Esophagus squamous epithelium (tissue), 5 donors: ENCODE data around the gene TSEN2. TPM values are rescaled to one million over a fixed set of nuclear protein-coding genes. Genes with fewer than 3 reads are reported as not detected.

Experiments used
- DNase-seq: peaks from one replicate; lab custom pipeline; 2025; lab: John Stamatoyannopoulos, UW
- H3K27ac ChIP-seq, 4 donors: fragments of 200-600 bp; sonication (generic); one replicate each; pipeline ENCODE4 v1.5.1; 2016 to 2019; ENCODE audit warnings: mild to moderate bottlenecking in 1 of 4
- H3K27me3 ChIP-seq, 4 donors: fragments of 200-600 bp; sonication (generic); 1 replicate in 3 of 4; 2 replicates in 1 of 4; pipeline versions ENCODE4 v1.5.1 to v1.6.0; 2017 to 2021; ENCODE audit warnings: antibody characterized with exemption in 1 of 4
- H3K36me3 ChIP-seq, 3 donors: fragments of 200-600 bp; sonication (generic); one replicate each; pipeline ENCODE4 v1.5.1; 2016 to 2019
- H3K4me1 ChIP-seq, 3 donors: fragments of 200-600 bp; sonication (generic); one replicate each; pipeline ENCODE4 v1.5.1; 2017 to 2019
- H3K4me3 ChIP-seq, 4 donors: fragments of 200-600 bp; sonication (generic); 1 replicate in 3 of 4; 2 replicates in 1 of 4; pipeline ENCODE4 v1.5.1; 2016 to 2019; ENCODE audit warnings: mild to moderate bottlenecking in 2 of 4, moderate library complexity in 1 of 4
- H3K9me3 ChIP-seq, 3 donors: fragments of 200-600 bp; sonication (generic); one replicate each; pipeline ENCODE4 v1.5.1; 2016 to 2019
- CTCF ChIP-seq, 6 experiments: fragments of 450-650 bp in 4 of 6; fragments of 200-600 bp in 2 of 6; sonication (generic) in 2 of 6; IDR thresholded peaks; one replicate each; pipeline ENCODE4 v1.5.1; 2016 to 2019; ENCODE audit warnings: antibody characterized with exemption in 6 of 6, mild to moderate bottlenecking in 4 of 6, moderate library complexity in 4 of 6
- POLR2A ChIP-seq, 4 donors: fragments of 450-650 bp; IDR thresholded peaks; one replicate each; pipeline ENCODE4 v1.6.1; 2017; ENCODE audit warnings: antibody characterized with exemption in 4 of 4, mild to moderate bottlenecking in 4 of 4, moderate library complexity in 3 of 4
- WGBS, 2 donors: methylation state at CpG; one replicate each; pipeline ENCODE4 v1.1.5; 2018; 5-methylcytosine and 5-hydroxymethylcytosine counted together
- intact Hi-C: fragments of 100-400 bp; cut with DNase I; formaldehyde crosslinking; loops from one replicate; pipeline ENCODE4 v1.15.0; 2022
- total RNA-seq, 4 donors: library from RNA; depleted of rRNA; stranded (reverse); fragments of >200 nt; gene quantifications; one replicate each; pipeline ENCODE4 v1.1.0, GENCODE V29; 2016
- donor health status: DM: yes; HTN: yes; CAD: no.

The TSEN2 gene
- 10 to 100 TPM; 13.6 to 29.6 (median 14.3) TPM for total RNA-seq

DNA sequence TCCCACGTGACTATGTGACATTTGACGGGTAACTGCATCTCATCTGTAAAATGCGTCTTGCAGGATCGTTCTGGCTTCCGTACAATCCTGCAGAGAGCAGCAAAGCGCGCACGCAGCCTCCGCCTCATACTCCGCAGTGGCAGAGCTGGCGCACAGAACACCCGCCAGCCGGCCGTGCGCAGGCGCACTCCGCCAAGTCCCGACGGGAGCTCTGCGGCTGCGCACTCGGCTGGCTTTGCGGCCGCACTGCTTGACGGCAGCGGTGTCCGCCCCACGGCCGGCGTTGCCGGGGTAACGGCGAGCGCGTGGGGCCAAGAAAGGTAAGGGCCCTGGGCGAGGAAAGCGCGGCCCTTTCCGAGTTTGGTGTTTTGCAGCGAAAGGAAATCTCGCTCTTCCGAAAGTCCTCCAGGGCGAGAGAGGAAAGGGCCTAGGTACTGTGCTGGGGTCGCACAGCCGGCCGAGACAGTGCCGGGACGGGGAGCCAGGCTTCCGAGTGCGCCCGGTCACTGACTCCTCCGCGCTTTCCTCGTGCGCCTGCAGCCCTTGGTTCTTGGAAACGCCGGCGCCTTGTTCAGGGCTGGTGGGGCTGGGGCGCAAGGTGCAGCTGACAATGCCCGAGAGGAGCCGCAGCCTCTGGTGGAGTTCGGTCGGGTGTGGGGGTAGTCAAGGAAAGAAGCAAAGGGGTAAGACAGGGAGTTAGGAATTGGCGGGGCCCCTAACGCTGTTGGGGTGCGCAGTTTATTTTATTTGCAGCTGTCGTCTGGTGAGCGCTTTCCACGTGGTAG, at the start of gene TSEN2:
Gene TSEN2, plus strand, starts transcription at position 283 of the 785 bp plus-strand sequence. CDS start 5,321 bp downstream, outside the sequence.
- TF ChIP-seq CTCF (IDR thresholded peaks at IDR 0.05) (peak in 4 of 6 experiments; percentile 6 to 73 (median 20)), POLR2A (IDR thresholded peaks at IDR 0.05) (peak in 3 of 4 donors; percentile 62 to 98 (median 94))
- intact Hi-C loops, result loop anchor here (5.0 kb wide), 1 partner anchor 347 kb away; no protein-coding TSS in a partner anchor
- peak; percentile 51 for DNase-seq
- Histone ChIP-seq H3K4me1 (peaks cover 5 to 37% (median 20%) of the 10 kb centered on the region in 3 donors), H3K4me3 (peak within 1 kb of the TSS; percentile 71 to 81 (median 76)), H3K36me3 (no peaks in the 10 kb centered on the region), H3K9me3 (no peaks in the 10 kb centered on the region), H3K27me3 (no peaks in the 10 kb centered on the region), H3K27ac (peak within 1 kb of the TSS; percentile 70 to 89 (median 80))
- 0% methylated on average over 31 to 35 of the region's 69 CpGs for WGBS, 2 donors

DNA sequence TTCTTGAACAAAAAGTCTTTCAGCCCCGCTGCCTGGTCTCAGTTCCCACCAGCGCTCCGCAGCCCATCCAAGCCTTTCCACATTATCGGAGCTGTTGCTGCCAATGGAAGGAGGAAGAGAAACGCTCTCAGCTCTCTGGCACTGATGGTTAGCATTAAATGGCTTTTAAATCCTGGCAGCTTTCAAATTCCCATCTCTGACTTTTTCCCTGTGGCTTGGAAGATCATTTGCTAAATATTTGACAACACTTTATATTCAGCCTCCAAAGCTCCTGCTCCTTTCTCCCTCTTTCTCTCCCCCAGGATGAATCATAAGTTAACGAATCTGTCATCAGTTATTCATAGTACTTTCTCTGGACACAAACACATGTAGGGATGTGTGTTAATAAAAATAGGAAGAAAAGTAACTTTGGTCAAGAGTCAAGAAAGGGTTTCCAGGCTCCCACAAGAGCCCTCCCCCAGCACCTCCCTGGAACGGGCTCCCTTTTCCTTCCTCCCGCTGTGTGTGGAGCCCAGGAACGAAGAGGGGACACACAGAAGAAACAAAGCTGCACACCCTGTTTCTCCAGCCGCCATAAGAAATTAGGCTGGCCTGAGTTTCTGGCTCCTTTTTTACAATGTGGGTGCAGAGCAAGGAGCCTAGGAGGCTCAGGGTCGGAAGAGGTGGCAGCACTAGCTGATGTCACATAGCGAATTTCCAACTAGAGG, 47.6 kb upstream of the TSEN2 start:
- TF ChIP-seq POLR2A (IDR thresholded peaks at IDR 0.05) (no peak), CTCF (IDR thresholded peaks at IDR 0.05) (no peak)
- peak overlapping the region in 2 of 4 donors; percentile 44 to 47 for H3K27ac ChIP-seq
- intact Hi-C loops, result no loop called here
- H3K27me3 ChIP-seq, result no peaks in the 10 kb centered on the region
- H3K4me3 ChIP-seq, result no peak overlapping the region
- no peaks in the 10 kb centered on the region for H3K36me3 ChIP-seq
- DNase-seq, result no peak
- WGBS, 2 donors, result 65 to 71% methylated on average over 10 to 12 of the region's 12 CpGs
- H3K4me1 ChIP-seq, result peaks cover 0 to 8% (median 0%) of the 10 kb centered on the region in 3 donors
- H3K9me3 ChIP-seq, result no peaks in the 10 kb centered on the region

GRCh38 chr3:12437221-12437605, 47.1 kb upstream of the TSEN2 start:
- DNase-seq, result no peak

GRCh38 chr3:12437861-12438260, 46.4 kb upstream of the TSEN2 start:
- peaks cover 0 to 8% (median 0%) of the 10 kb centered on the region in 3 donors for H3K4me1 ChIP-seq

More at GRCh38 chr3:12437221-12437605, 47.1 kb upstream of the TSEN2 start:
- H3K4me1 ChIP-seq, result peaks cover 0 to 8% (median 0%) of the 10 kb centered on the region in 3 donors
- WGBS, 2 donors, result 76 to 85% methylated on average over 5 to 6 of the region's 6 CpGs
- no peaks in the 10 kb centered on the region for H3K27me3 ChIP-seq
- peak overlapping the region in 1 of 4 donors; percentile 44 for H3K27ac ChIP-seq
- H3K36me3 ChIP-seq, result no peaks in the 10 kb centered on the region
- TF ChIP-seq CTCF (IDR thresholded peaks at IDR 0.05) (no peak), POLR2A (IDR thresholded peaks at IDR 0.05) (no peak)
- intact Hi-C loops, result no loop called here
- no peaks in the 10 kb centered on the region for H3K9me3 ChIP-seq
- no peak overlapping the region for H3K4me3 ChIP-seq

More at GRCh38 chr3:12437861-12438260, 46.4 kb upstream of the TSEN2 start:
- WGBS, 2 donors, result 92 to 93% methylated on average over 9 to 13 of the region's 13 CpGs
- DNase-seq, result no peak
- Histone ChIP-seq H3K36me3 (no peaks in the 10 kb centered on the region), H3K9me3 (no peaks in the 10 kb centered on the region), H3K4me3 (no peak overlapping the region), H3K27ac (no peak overlapping the region), H3K27me3 (no peaks in the 10 kb centered on the region)
- no peak for TF ChIP-seq CTCF (IDR thresholded peaks at IDR 0.05)
- TF ChIP-seq POLR2A (IDR thresholded peaks at IDR 0.05), result no peak
- intact Hi-C loops, result no loop called here
